Muscle layer of duodenum (tissue), 2 donors: ENCODE results near the gene NCCRP1.
"Not testable (repeated sequence)": the region's sequence is repeated elsewhere in the genome, so short reads cannot be mapped to it uniquely, and the experiment has no call there.

Experiments used
- H3K27ac ChIP-seq: one replicate; pipeline ENCODE4 v1.7.0; 2013; ENCODE audit warnings: mild to moderate bottlenecking, low read length
- H3K27me3 ChIP-seq: one replicate; pipeline ENCODE4 v1.7.0; 2013; ENCODE audit warnings: low read depth, mild to moderate bottlenecking, control low read depth, low read length
- H3K36me3 ChIP-seq, 2 donors: one replicate each; pipeline ENCODE4 v1.7.0; 2013; ENCODE audit warnings: low read length in 2 of 2, control low read depth in 1 of 2, mild to moderate bottlenecking in 1 of 2; ENCODE audit not compliant: insufficient read depth in 2 of 2, control insufficient read depth in 1 of 2
- H3K4me1 ChIP-seq, 2 donors: one replicate each; pipeline ENCODE4 v1.7.0; 2013; ENCODE audit warnings: low read length in 2 of 2, mild to moderate bottlenecking in 2 of 2, control low read depth in 1 of 2, moderate library complexity in 1 of 2; ENCODE audit not compliant: insufficient read depth in 2 of 2, control insufficient read depth in 1 of 2
- H3K4me3 ChIP-seq, 2 donors: one replicate each; pipeline ENCODE4 v1.7.0; 2013; ENCODE audit warnings: low read length in 2 of 2, low read depth in 1 of 2, mild to moderate bottlenecking in 1 of 2
- H3K9me3 ChIP-seq, 2 donors: one replicate each; pipeline ENCODE4 v1.7.0; 2013; ENCODE audit warnings: low read length in 2 of 2, control low read depth in 1 of 2, mild to moderate bottlenecking in 1 of 2; ENCODE audit not compliant: control insufficient read depth in 1 of 2
- donor health status: healthy.

Gene NCCRP1

GRCh38 chr19:39215323-39215722 lies 18.6 kb downstream of the NCCRP1 start:
- not testable (repeated sequence) for H3K4me3 ChIP-seq, H3K36me3 ChIP-seq, H3K4me1 ChIP-seq, H3K9me3 ChIP-seq, H3K27ac ChIP-seq, H3K27me3 ChIP-seq

- peaks cover 4 to 5% of the 10 kb centered on the region in 2 donors for H3K9me3 ChIP-seq
- no peak overlapping the region for H3K27ac ChIP-seq
- no peaks in the 10 kb centered on the region for H3K27me3 ChIP-seq
- no peak overlapping the region for H3K4me3 ChIP-seq
- no peaks in the 10 kb centered on the region for H3K36me3 ChIP-seq
- H3K4me1 ChIP-seq = no peaks in the 10 kb centered on the region
Measured at GRCh38 chr19:39217094-39217493, 20.3 kb downstream of the NCCRP1 start.

- H3K4me3 ChIP-seq = no peak overlapping the region
- H3K4me1 ChIP-seq = no peaks in the 10 kb centered on the region
- H3K36me3 ChIP-seq = no peaks in the 10 kb centered on the region
- H3K27ac ChIP-seq = no peak overlapping the region
- peaks cover 4 to 5% of the 10 kb centered on the region in 2 donors for H3K9me3 ChIP-seq
- H3K27me3 ChIP-seq = no peaks in the 10 kb centered on the region
Measured at GRCh38 chr19:39218230-39219007, 21.7 kb downstream of the NCCRP1 start.

GRCh38 chr19:39219108-39219507 lies 22.3 kb downstream of the NCCRP1 start:
- not testable (repeated sequence) for H3K27me3 ChIP-seq, H3K36me3 ChIP-seq

DNA sequence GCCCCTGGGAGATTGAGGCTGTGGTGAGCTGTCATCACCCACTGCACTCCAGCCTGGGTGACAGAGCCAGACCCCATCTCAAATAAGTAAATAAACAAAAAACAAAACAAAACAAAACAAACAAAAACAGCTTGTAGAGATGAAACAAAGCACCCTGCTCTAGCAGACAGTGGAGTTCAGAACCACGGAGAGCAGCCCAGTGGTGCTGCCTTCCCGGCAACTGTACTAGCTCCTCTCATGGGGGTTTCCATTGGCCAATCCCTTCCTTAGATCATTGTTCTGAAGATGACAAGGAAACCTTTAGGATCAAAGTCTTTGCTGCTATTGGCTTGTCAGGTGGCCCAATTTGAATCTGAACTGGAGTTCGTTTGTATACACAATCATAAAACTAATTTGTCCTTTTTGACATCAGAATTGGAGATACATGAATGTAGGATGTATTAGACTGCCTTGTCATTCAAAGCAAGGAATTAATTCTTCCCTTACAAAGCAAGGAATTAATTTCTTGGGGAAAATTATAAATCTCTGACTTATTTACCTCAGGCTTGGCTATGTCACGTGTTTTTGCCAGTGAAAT lies 27.0 kb downstream of the NCCRP1 start:
- Histone ChIP-seq H3K9me3 (no peaks in the 10 kb centered on the region), H3K36me3 (no peaks in the 10 kb centered on the region), H3K27ac (no peak overlapping the region), H3K27me3 (no peaks in the 10 kb centered on the region), H3K4me1 (no peaks in the 10 kb centered on the region), H3K4me3 (no peak overlapping the region)

More at GRCh38 chr19:39219108-39219507, 22.3 kb downstream of the NCCRP1 start:
- H3K4me1 ChIP-seq, H3K4me3 ChIP-seq, H3K9me3 ChIP-seq, H3K27ac ChIP-seq: not testable (repeated sequence)

- Histone ChIP-seq H3K27me3 (no peaks in the 10 kb centered on the region), H3K4me1 (no peaks in the 10 kb centered on the region), H3K27ac (no peak overlapping the region), H3K4me3 (no peak overlapping the region), H3K9me3 (no peaks in the 10 kb centered on the region), H3K36me3 (no peaks in the 10 kb centered on the region)
Measured at GRCh38 chr19:39224910-39225309, 28.1 kb downstream of the NCCRP1 start.

DNA sequence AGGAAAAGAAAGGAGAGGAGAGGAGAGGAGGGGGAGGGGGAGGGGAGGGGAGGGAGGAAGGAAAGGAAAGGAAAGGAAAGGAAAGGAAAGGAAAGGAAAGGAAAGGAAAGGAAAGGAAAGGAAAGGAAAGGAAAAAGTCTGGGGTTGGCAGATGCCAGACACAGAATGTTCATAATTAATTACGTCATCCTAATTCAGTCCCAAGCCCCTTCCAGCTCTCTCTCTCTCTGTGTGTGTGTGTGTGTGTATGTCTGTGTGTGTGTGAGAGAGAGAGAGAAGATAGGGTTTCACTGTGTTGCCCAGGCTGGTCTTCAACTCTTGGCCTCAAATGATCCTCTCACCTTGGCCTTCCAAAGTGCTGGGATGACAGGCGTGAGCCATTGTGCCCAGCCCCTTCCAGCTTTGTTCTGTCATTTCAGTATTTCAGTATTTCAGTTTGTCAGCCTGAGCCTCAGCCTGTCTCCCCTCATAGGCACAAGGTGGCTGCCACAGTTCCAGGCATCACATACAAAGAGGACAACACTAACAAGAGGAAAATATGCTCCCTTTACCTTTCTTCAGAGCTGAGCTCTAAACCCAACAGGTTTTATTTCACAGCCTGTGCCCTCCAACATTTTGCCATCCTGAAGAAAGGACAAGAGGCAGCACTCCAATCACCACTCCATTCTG lies 33.5 kb downstream of the NCCRP1 start:
- Histone ChIP-seq H3K27ac (no peak overlapping the region), H3K36me3 (no peaks in the 10 kb centered on the region), H3K27me3 (no peaks in the 10 kb centered on the region), H3K4me1 (no peaks in the 10 kb centered on the region), H3K9me3 (no peaks in the 10 kb centered on the region), H3K4me3 (no peak overlapping the region)

DNA sequence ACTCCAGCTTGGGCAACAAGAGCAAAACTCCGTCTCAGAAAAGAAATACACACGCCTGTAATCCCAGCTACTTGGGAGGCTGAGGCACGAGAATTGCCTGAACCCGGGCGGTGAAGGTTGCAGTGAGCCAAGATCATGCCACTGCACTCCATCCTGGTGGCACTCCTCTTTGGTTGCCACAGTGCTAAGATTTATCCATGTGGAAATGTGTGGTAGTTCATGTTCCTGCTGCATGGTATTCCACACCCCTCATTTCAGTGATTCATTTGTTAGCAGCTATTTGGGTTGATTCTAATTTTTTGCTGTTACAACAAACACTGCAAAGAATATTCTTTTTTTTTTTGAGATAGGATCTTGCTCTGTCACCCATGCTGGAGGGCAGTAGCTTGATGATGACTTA lies 35.9 kb downstream of the NCCRP1 start:
- Histone ChIP-seq H3K9me3 (no peaks in the 10 kb centered on the region), H3K36me3 (no peaks in the 10 kb centered on the region), H3K27me3 (no peaks in the 10 kb centered on the region), H3K4me1 (no peaks in the 10 kb centered on the region), H3K4me3 (no peak overlapping the region), H3K27ac (no peak overlapping the region)

- no peaks in the 10 kb centered on the region for H3K27me3 ChIP-seq
- H3K27ac ChIP-seq = no peak overlapping the region
- H3K4me1 ChIP-seq = no peaks in the 10 kb centered on the region
- no peaks in the 10 kb centered on the region for H3K36me3 ChIP-seq
- H3K9me3 ChIP-seq = no peaks in the 10 kb centered on the region
- H3K4me3 ChIP-seq = no peak overlapping the region
Measured at GRCh38 chr19:39236527-39236926, 39.8 kb downstream of the NCCRP1 start.

DNA sequence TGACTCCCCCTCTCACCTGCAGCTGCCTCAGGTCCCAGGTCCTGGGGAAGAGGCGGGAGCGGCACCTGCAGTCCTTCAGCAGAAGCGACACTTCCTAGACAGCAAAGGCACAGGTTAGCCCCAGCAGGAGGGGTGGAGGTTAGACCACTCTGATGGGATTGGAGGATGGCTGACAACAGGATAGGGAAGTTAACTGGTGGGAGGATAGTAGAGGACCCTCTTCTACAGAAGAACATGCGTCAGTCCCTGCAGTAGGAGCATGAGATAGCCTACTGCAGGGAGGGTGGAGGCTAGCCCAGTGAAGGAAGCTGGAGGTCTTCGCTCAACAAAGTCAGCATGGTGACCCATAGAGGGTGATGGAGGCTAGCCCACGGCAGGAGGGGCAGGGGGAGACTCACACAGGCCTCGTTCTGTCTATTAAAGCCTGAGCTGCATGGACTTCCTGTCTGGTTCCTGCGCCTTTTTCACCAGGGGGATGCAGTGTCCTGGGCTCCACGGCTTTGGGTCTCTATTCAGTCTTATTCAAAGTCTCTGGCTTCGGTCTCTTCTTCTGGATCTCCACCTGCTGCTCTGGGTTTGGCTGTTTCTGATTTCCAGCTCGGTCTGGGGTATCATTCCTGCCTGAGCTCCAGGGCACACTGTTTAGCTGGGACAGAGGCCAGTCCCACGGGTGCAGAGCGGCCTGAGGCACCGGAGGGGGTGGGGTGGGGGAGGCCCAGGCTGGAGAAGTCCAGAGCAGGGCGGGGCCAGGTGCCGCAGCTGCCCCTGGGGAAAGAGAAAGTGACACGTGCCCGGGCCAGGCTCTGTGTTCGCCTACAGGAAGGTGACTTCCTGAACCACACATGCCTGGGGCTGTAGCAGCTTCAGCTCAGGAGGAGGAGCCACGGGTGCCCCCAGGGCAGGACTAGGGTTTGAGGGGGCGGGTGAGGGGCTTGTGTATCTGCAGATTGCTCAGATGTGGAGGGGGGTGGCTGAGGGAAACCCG lies 40.7 kb downstream of the NCCRP1 start:
- Histone ChIP-seq H3K27me3 (no peaks in the 10 kb centered on the region), H3K9me3 (no peaks in the 10 kb centered on the region), H3K4me3 (no peak overlapping the region), H3K4me1 (no peaks in the 10 kb centered on the region), H3K27ac (no peak overlapping the region), H3K36me3 (no peaks in the 10 kb centered on the region)

GRCh38 chr19:39238209-39238608 lies 41.4 kb downstream of the NCCRP1 start:
- Histone ChIP-seq H3K27ac (no peak overlapping the region), H3K36me3 (no peaks in the 10 kb centered on the region), H3K4me1 (no peaks in the 10 kb centered on the region), H3K27me3 (no peaks in the 10 kb centered on the region), H3K9me3 (no peaks in the 10 kb centered on the region), H3K4me3 (no peak overlapping the region)
